ENCODE data around the gene GAD2. TPM values are rescaled to one million over a fixed set of nuclear protein-coding genes. Genes with fewer than 3 reads are reported as not detected.

GAD2 gene
- total and polyA plus RNA-seq, 7 experiments from 2014 or later = not detected

DNA sequence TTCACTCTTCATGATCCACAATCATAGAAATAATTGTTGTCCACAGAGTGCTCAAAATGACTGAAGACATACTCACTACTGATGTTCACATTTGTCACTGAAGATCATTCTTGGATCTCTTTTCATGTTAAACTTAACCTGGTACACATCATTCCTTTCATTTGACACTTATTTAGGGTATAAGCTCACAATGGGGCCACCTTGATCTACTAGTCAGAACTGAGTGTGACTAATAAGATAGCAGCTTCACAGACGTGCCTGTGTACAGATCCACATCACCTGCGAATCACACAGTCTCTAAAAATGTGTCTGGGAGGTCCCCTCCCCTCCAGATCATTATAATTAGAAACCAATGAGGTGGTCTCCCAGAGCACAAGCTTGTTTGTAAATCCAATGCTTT, 21.8 kb downstream of the GAD2 start:
- no peaks in the 10 kb centered on the region for H3K36me3 Mint-ChIP-seq
- ChIA-PET POLR2A (no interaction called here), CTCF (no interaction called here)
- no peaks in the 10 kb centered on the region for H3K36me3 ChIP-seq (ENCODE audit: control insufficient read depth in 2 of 3, insufficient read depth in 3 of 3, low read length in 3 of 3)
- DNase-seq (no peak), ATAC-seq (no peak)
- no peak overlapping the region for H3K27ac Mint-ChIP-seq
- H3K9me3 Mint-ChIP-seq = peaks cover 0 to 1% (median 0%) of the 10 kb centered on the region in 11 donors
- no peak overlapping the region for H3K4me3 ChIP-seq (ENCODE audit: low read length)
- no peaks in the 10 kb centered on the region for H3K4me1 ChIP-seq (ENCODE audit: control insufficient read depth in 2 of 2, insufficient read depth in 2 of 2, low read length in 2 of 2)
- intact Hi-C loops (cut with micrococcal nuclease) = no loop called here
- H3K9me3 ChIP-seq (ENCODE audit: control insufficient read depth in 2 of 3, low read length in 3 of 3) = no peaks in the 10 kb centered on the region
- H3K4me1 Mint-ChIP-seq = peaks cover 0 to 2% (median 0%) of the 10 kb centered on the region in 7 donors
- H3K27ac ChIP-seq (ENCODE audit: low read depth, low read length) = no peak overlapping the region
- H3K4me3 Mint-ChIP-seq = no peak overlapping the region
- peaks cover 8 to 56% (median 46%) of the 10 kb centered on the region in 5 donors for H3K27me3 Mint-ChIP-seq
- no peaks in the 10 kb centered on the region for H3K27me3 ChIP-seq (ENCODE audit: control insufficient read depth in 2 of 2, insufficient read depth in 2 of 2, low read length in 2 of 2)

DNA sequence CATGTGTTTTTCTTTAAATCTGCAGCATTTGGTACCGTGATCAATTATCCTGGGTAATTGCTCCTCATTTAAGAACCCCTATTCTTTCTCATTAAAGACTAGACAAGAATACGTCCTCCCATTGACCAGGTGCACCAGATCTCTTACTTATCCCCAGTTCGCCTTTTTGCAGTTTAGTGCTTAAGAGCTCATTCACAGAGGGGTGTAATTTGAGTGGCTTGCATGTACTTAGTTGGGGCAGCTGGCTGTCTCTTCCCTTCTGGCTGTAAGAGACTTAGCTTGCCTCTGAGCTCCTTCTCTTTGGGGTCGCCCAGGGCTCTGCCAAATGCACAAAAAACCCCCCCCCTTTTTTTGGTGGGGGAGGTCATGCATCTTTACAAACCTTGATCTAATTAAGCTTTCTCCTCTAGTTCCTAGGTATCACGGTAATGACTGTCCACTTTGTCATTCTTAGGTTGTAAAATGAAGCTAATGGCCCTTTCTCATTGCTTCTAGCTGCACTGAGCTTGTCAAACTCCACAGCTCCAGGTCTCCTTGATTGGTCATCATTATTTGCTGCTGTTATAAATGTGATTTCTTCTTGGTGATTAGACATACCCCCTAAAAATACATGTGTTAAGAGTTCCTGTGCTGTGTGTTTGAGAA, 26.3 kb downstream of the GAD2 start:
- CTCF ChIA-PET = interaction anchor here (0.6 kb wide), 1 partner anchor 830 kb away, joined by 3 read pairs; no protein-coding TSS in a partner anchor
- Mint-ChIP-seq H3K27me3 (peaks cover 11 to 45% (median 40%) of the 10 kb centered on the region in 5 donors), H3K27ac (no peak overlapping the region), H3K36me3 (no peaks in the 10 kb centered on the region), H3K9me3 (peaks cover 0 to 1% (median 0%) of the 10 kb centered on the region in 11 donors), H3K4me1 (peaks cover 0 to under 1% (median 0%) of the 10 kb centered on the region in 7 donors), H3K4me3 (no peak overlapping the region)
- intact Hi-C loops (cut with micrococcal nuclease) = no loop called here
- no peaks in the 10 kb centered on the region for H3K9me3 ChIP-seq (ENCODE audit: control insufficient read depth in 2 of 3, low read length in 3 of 3)
- POLR2A ChIA-PET = no interaction called here
- no peak overlapping the region for H3K4me3 ChIP-seq (ENCODE audit: low read length)
- no peak overlapping the region for H3K27ac ChIP-seq (ENCODE audit: low read depth, low read length)
- H3K27me3 ChIP-seq (ENCODE audit: control insufficient read depth in 2 of 2, insufficient read depth in 2 of 2, low read length in 2 of 2) = no peaks in the 10 kb centered on the region
- ATAC-seq (no peak), DNase-seq (no peak)
- no peaks in the 10 kb centered on the region for H3K36me3 ChIP-seq (ENCODE audit: control insufficient read depth in 2 of 3, insufficient read depth in 3 of 3, low read length in 3 of 3)
- no peaks in the 10 kb centered on the region for H3K4me1 ChIP-seq (ENCODE audit: control insufficient read depth in 2 of 2, insufficient read depth in 2 of 2, low read length in 2 of 2)

DNA sequence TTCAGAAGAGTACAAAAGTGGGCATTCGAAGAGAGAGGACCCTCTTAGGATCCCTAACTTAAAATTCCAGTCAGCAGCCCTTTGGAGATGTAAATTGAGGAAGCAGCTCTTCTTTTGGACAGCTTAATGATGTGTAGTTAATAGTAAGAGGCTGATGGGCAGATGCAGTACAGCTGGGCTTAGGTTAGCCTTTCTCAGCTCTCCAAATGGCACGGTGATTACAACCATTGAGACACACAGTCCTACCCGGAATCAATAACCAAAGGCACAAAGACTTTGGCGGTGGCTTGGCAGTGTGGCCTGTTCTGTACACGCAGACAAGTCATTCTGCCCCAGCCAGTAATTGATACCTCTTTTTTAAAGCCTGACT, 26.8 kb downstream of the GAD2 start:
- Histone ChIP-seq H3K9me3 (ENCODE audit: control insufficient read depth in 2 of 3, low read length in 3 of 3) (no peaks in the 10 kb centered on the region), H3K27me3 (ENCODE audit: control insufficient read depth in 2 of 2, insufficient read depth in 2 of 2, low read length in 2 of 2) (no peaks in the 10 kb centered on the region), H3K4me3 (ENCODE audit: low read length) (no peak overlapping the region), H3K4me1 (ENCODE audit: control insufficient read depth in 2 of 2, insufficient read depth in 2 of 2, low read length in 2 of 2) (no peaks in the 10 kb centered on the region), H3K27ac (ENCODE audit: low read depth, low read length) (no peak overlapping the region), H3K36me3 (ENCODE audit: control insufficient read depth in 2 of 3, insufficient read depth in 3 of 3, low read length in 3 of 3) (no peaks in the 10 kb centered on the region)
- CTCF ChIA-PET = no interaction called here
- Mint-ChIP-seq H3K4me1 (peaks cover 0 to 4% (median 0%) of the 10 kb centered on the region in 7 donors), H3K27ac (no peak overlapping the region), H3K27me3 (peaks cover 10 to 40% (median 35%) of the 10 kb centered on the region in 5 donors), H3K36me3 (no peaks in the 10 kb centered on the region), H3K4me3 (no peak overlapping the region), H3K9me3 (no peaks in the 10 kb centered on the region)
- no peak for DNase-seq
- POLR2A ChIA-PET = no interaction called here
- intact Hi-C loops (cut with micrococcal nuclease) = no loop called here
- ATAC-seq = no peak

DNA sequence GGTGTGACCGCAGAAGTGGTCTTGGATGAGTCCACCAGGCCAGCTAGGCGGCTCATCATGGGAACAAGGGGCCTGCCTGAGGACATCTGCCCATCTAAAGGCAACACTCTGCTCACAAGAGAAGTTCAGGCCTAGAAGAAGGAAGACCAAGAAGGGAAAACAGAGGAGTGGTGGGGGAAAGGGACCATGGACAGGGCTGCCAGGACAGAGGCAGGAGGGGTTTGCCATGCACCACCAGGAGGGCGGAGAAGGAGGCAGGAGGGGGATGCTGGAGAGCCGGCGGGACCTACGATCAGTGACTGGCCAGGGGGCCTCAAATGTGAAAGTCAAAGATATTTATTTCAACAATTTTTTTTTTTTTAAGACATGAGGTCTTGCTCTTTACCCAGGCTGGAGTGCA, 33.1 kb downstream of the GAD2 start:
- Mint-ChIP-seq H3K27ac (no peak overlapping the region), H3K27me3 (peaks cover 2 to 13% (median 6%) of the 10 kb centered on the region in 5 donors), H3K4me3 (no peak overlapping the region), H3K9me3 (no peaks in the 10 kb centered on the region), H3K36me3 (no peaks in the 10 kb centered on the region), H3K4me1 (peaks cover 0 to 4% (median 0%) of the 10 kb centered on the region in 7 donors)
- ChIA-PET POLR2A (no interaction called here), CTCF (no interaction called here)
- no peaks in the 10 kb centered on the region for H3K36me3 ChIP-seq (ENCODE audit: control insufficient read depth in 2 of 3, insufficient read depth in 3 of 3, low read length in 3 of 3)
- H3K27me3 ChIP-seq (ENCODE audit: control insufficient read depth in 2 of 2, insufficient read depth in 2 of 2, low read length in 2 of 2) = no peaks in the 10 kb centered on the region
- no peak overlapping the region for H3K4me3 ChIP-seq (ENCODE audit: low read length)
- H3K4me1 ChIP-seq (ENCODE audit: control insufficient read depth in 2 of 2, insufficient read depth in 2 of 2, low read length in 2 of 2) = no peaks in the 10 kb centered on the region
- no peak for DNase-seq
- no peak overlapping the region for H3K27ac ChIP-seq (ENCODE audit: low read depth, low read length)
- H3K9me3 ChIP-seq (ENCODE audit: control insufficient read depth in 2 of 3, low read length in 3 of 3) = no peaks in the 10 kb centered on the region
- intact Hi-C loops (cut with micrococcal nuclease) = no loop called here
- no peak for ATAC-seq

DNA sequence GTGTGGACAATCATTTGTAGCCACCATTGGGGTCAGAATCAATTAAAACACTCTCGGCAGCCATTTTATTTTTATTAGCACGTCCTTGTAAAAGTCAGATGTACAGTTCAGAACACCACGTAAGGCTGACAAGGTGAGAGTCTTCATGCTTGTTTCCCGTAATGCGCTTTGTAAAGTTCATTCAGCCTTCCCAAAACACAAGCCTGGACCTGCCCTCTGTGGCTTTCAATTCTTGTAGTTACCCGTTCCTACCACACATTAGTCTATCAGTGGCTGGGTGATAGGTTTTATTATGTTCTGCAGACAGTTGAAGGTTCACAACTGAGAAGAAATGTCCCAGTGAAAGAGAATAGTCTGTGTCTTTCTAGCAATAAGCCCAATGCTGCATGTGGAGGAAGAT, 35.4 kb downstream of the GAD2 start:
- ChIA-PET POLR2A (no interaction called here), CTCF (interaction anchor here (0.7 kb wide), 1 partner anchor 19 kb away, joined by 5 read pairs; no protein-coding TSS in a partner anchor)
- Histone ChIP-seq H3K27ac (ENCODE audit: low read depth, low read length) (no peak overlapping the region), H3K4me3 (ENCODE audit: low read length) (no peak overlapping the region), H3K27me3 (ENCODE audit: control insufficient read depth in 2 of 2, insufficient read depth in 2 of 2, low read length in 2 of 2) (no peaks in the 10 kb centered on the region), H3K4me1 (ENCODE audit: control insufficient read depth in 2 of 2, insufficient read depth in 2 of 2, low read length in 2 of 2) (no peaks in the 10 kb centered on the region), H3K36me3 (ENCODE audit: control insufficient read depth in 2 of 3, insufficient read depth in 3 of 3, low read length in 3 of 3) (no peaks in the 10 kb centered on the region), H3K9me3 (ENCODE audit: control insufficient read depth in 2 of 3, low read length in 3 of 3) (no peaks in the 10 kb centered on the region)
- no peak for ATAC-seq
- H3K27me3 Mint-ChIP-seq = peaks cover 2 to 22% (median 17%) of the 10 kb centered on the region in 5 donors
- DNase-seq = no peak
- H3K9me3 Mint-ChIP-seq = no peaks in the 10 kb centered on the region
- peaks cover 0 to 4% (median 0%) of the 10 kb centered on the region in 7 donors for H3K4me1 Mint-ChIP-seq
- H3K36me3 Mint-ChIP-seq = no peaks in the 10 kb centered on the region
- H3K27ac Mint-ChIP-seq = no peak overlapping the region
- intact Hi-C loops (cut with micrococcal nuclease) = no loop called here
- no peak overlapping the region for H3K4me3 Mint-ChIP-seq

DNA sequence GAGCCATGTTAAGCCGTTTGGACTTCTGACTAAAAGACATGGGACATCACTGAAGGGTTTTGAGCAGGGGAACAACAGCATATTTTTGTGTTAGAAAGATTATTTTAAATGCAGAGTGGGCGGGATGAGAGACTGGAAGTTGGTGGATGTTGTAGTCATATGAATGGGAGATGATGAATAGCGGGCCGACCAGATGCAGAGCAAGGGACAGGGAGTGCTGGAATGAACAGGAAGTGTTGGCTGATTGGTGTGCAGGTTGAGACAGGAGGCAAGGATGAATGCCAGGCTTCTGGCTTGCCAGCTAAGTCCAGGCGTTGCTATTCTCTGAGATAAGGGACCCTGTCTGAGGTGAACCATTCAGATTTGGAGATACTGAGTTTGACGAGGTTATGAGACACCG, 38.0 kb downstream of the GAD2 start:
- Mint-ChIP-seq H3K4me3 (no peak overlapping the region), H3K27me3 (peaks cover 2 to 29% (median 25%) of the 10 kb centered on the region in 5 donors), H3K36me3 (no peaks in the 10 kb centered on the region), H3K4me1 (no peaks in the 10 kb centered on the region), H3K9me3 (no peaks in the 10 kb centered on the region), H3K27ac (no peak overlapping the region)
- Histone ChIP-seq H3K4me1 (ENCODE audit: control insufficient read depth in 2 of 2, insufficient read depth in 2 of 2, low read length in 2 of 2) (no peaks in the 10 kb centered on the region), H3K36me3 (ENCODE audit: control insufficient read depth in 2 of 3, insufficient read depth in 3 of 3, low read length in 3 of 3) (no peaks in the 10 kb centered on the region), H3K27ac (ENCODE audit: low read depth, low read length) (no peak overlapping the region), H3K27me3 (ENCODE audit: control insufficient read depth in 2 of 2, insufficient read depth in 2 of 2, low read length in 2 of 2) (no peaks in the 10 kb centered on the region), H3K9me3 (ENCODE audit: control insufficient read depth in 2 of 3, low read length in 3 of 3) (no peaks in the 10 kb centered on the region), H3K4me3 (ENCODE audit: low read length) (no peak overlapping the region)
- CTCF ChIA-PET = no interaction called here
- DNase-seq (no peak), ATAC-seq (no peak)
- POLR2A ChIA-PET = no interaction called here
- intact Hi-C loops (cut with micrococcal nuclease) = no loop called here

DNA sequence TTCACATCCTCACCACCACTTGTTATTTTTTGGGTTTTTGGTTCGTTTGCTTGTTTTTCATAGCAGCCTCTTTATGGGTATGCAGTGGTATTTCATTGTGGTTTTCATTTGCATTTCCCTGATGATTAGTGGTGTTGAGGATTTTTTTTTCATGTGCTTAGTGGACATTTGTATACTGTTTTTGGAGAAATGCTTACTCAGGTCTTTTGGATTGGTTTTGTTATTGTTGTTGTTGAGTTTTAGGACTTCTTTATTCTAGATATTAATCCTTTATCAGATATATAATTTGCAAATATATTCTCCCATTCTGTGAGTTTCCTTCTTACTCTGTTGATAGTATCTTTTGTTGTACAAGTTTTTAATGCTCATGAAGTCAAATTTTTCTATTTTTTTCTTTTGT, 42.8 kb downstream of the GAD2 start:
- DNase-seq (no peak), ATAC-seq (no peak)
- Mint-ChIP-seq H3K4me3 (no peak overlapping the region), H3K4me1 (no peaks in the 10 kb centered on the region), H3K27ac (no peak overlapping the region), H3K36me3 (no peaks in the 10 kb centered on the region), H3K9me3 (no peaks in the 10 kb centered on the region), H3K27me3 (peaks cover 8 to 53% (median 39%) of the 10 kb centered on the region in 5 donors)
- intact Hi-C loops (cut with micrococcal nuclease) = no loop called here
- ChIA-PET POLR2A (no interaction called here), CTCF (no interaction called here)
- Histone ChIP-seq H3K36me3 (ENCODE audit: control insufficient read depth in 2 of 3, insufficient read depth in 3 of 3, low read length in 3 of 3) (no peaks in the 10 kb centered on the region), H3K4me1 (ENCODE audit: control insufficient read depth in 2 of 2, insufficient read depth in 2 of 2, low read length in 2 of 2) (no peaks in the 10 kb centered on the region), H3K4me3 (ENCODE audit: low read length) (no peak overlapping the region), H3K27me3 (ENCODE audit: control insufficient read depth in 2 of 2, insufficient read depth in 2 of 2, low read length in 2 of 2) (no peaks in the 10 kb centered on the region), H3K9me3 (ENCODE audit: control insufficient read depth in 2 of 3, low read length in 3 of 3) (no peaks in the 10 kb centered on the region), H3K27ac (ENCODE audit: low read depth, low read length) (no peak overlapping the region)

Data from naive thymus-derived CD4-positive, alpha-beta T cell (primary cell).